NCI-H1436 treated with DMSO at 0.1 percent for 48 hours (cell line): ENCODE data around the gene RUNX1.

ENCODE experiments used
- DNase-seq: peaks from one replicate; lab custom pipeline; 2025; lab: John Stamatoyannopoulos, UW

The RUNX1 gene

GRCh38 chr21:34846601-34847112 is 202.4 kb downstream of the RUNX1 start:
- DNase-seq = no peak

DNA sequence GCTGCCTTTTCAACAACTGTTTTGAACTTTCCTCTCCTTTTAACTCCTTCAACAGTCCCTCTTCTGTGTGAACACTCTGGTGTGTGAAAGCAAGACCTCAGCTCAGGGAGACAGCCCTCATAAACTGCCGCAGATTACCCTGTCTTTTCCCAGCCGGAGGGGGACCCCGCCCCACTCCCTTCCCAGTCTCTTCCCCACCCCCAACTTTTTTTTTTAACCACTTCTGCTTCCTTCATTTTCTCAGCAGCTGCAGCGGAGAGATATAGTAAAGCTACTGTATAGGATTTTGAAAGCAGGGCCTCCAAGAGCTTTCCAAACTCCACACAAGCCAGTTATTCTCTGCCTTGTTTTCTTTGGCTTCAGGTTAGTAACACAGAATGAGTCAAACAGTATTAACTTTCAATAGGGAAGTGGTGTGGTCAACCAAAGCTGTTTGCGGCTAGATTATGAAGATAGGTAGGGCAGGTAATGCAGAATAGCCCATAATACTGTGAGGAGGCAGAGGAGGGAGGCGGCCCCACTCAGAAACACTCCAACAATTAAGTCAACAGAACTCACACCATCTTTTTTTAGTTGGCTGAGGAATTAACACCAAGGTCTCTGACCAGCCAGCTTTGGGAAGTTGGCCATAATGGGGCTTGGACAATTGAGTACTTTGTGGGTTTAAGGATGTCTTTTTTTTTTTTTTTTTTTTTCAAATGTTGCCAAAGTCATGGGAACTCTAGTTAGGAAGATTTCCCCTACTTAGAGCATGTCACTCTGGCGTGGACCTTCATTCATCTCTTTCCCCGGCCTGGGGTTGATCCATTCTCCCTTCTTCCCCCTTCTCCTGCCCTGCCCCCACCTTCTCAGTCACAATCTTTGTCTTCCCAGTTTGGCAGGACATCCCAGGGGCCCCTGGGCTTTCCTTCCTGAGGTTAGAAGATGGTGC is 203.3 kb downstream of the RUNX1 start:
- DNase-seq = no peak

DNA sequence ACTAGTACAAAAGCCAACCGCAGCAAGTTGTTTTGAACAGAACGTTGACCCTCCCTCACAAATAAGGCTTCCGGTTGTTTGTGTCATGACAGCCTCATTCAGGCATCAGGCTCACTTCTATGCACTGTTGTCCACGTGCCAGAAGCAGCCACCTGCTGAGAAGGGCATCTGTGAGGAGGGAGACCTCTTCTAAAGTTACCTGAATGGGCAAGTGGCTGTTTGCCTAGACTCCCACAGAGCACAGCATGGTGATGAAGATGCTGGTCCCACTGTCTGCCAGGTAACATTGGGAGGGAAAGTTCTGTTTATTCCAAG is 204.2 kb downstream of the RUNX1 start:
- no peak for DNase-seq

DNA sequence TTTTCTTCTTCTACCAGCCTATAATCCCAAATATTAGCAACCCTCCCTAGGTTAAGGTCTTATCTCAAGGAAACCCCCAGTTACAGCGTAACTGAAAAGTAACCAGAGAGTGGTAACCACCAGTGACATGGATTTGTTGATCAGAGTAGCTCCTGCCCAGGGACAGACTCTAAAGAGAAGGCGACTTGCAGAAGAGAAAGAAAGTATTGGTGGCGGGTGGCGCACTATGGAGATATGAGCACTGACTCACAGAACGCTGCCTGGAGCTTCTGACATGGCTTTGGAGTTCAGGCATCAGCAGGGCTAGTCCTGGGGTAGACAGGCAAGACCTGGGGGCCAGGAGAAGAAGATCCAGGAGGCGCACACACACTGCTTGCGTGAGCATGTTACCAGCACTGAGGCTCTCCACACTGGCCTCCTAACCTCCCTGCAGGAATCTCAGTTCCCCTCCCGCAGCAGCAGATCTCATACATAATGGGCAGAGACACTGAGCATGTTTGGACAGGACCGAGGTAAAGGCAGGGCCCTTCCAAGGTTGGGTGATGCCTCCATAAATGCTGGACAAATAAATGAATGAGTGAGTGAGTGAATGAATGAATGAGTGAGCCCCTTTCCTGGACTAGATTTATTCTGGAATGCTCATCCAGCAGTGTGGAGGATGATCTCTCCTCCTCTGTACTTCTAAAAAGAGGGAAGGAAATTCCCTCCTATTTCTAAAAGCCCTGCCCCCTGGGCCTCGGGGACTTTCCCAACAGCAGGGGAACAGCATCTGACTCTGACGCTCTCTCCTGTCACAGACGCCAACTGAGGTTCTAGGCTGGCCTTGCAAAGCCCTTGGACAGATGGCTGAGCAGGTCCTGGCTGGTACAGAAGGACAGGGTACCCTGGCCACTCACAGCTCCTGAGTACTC is 204.8 kb downstream of the RUNX1 start:
- DNase-seq = no peak

- DNase-seq = no peak
These were observed 205.5 kb downstream of the RUNX1 start for GRCh38 chr21:34843562-34843961.

DNA sequence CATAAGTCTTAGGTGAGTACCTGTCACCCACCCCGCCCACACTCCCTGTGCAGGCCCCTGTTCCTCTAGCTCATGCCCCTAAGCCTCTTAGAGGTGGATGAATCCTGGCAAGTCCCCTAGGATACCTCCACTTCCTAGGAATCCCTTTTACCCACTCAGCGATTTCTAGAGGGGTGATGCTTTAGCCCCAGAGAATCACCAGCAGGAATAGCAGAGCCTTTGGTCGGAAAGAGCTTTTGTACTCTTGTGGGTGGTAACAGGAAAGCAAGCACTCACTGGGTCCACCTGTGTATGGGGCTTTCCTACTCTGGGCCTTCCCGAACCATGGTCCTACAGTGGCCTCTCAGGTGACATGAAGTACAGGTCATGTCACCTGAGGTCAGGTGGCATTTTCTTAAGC is 207.9 kb downstream of the RUNX1 start:
- no peak for DNase-seq

- no peak for DNase-seq
These were observed 208.4 kb downstream of the RUNX1 start for GRCh38 chr21:34840693-34841092.

DNA sequence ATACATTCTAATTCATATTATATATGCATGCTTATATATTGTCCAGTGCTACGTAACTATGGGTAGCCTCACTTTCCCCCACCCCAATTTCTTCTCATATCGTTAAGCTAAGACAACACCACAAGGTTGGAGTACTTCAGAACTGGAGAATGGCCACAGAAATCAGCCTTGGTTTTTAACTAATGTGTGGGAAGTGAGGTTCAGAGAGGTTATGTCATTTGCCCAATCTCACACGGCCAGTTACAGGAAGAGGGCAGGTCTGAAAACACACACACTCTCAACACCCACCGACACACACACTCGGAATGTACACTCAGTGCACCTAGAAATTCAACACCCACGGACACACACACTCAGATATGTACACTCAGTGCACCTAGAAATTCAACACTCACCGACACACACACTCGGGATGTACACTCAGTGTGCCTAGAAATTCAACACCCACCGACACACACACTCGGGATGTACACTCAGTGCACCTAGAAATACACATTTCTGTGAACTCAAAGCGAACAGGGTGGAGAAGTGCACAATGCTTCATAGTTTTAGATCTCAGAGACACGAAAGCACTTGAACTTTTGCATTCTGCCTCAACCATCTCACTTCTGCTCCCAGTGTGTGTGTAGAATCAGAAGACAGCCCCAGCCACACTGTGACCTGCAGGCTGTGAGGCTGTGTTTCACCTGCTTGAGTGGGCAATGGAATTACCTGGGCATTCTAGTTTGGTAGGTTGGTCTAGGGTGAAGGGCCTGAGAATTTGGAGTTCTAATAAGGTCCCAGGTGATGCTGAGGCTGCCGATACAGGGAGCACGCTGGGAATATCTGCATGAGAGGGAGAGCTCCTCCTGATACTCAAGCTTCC is 209.9 kb downstream of the RUNX1 start:
- no peak for DNase-seq

DNA sequence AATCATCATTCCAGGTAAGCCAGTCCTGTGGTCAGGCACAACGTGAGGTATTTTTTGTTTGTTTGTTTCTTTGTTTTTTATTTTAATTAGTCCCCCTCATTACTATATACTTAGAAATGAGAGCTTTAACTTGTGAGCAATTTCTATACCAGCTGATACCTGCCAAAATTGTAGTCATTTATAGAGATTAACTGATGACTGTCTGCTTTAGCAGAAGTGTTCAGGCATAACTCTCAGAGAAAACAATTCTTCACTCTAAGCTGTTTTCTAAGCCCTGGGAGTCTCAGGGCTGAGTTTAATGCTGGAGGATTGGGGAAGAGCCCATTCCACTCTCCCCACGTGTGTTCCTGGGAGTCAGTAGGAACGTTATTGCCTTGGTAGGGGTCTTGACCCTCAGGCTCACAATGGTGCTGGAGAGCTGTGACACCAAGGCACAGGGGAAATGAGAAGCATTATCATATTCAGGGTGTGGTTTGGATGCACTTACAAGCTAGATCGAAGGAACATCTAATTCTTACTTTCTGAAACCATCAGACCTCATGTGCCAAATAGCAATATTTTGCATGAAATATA is 212.1 kb downstream of the RUNX1 start:
- no peak for DNase-seq

DNA sequence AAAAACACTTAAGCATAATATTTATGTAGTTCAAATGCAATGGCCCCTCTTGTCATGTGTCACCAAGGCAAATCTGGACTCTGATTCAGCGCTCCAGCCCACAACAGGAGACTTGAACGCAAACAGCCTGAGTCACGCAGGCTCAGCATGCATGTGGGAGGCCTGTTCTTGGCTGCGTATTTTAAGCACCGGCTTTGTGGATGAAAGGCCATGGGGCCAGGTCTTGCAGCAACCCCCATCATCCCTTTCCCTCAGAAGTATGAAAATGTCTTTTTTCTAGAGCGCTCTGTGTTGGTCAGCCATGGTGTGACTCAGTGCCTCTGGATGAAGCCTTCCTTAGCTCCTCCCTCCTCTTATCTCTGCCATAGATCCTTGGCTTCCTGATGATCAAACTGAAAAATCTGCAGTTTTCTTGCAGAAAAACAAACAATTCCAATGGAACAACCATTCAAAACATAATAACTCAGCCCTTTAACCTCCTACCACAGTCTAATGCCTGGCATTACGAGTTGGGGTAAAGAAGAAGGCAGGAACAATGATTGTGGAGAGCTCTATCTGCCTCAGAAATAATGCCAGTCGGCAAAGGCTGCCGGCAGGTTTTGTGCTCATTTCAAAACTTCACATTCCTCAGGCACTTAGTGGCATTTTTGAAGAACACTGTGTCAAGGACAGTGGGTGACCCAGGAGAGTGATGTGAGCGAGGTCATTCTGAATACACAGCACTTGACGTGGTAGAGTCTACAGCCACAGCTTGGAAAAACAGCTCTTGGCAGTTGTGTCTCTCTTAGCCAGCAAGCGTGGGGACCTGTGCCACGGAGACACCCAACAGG is 212.8 kb downstream of the RUNX1 start:
- DNase-seq = no peak

GRCh38 chr21:34835526-34835925 is 213.6 kb downstream of the RUNX1 start:
- no peak for DNase-seq

DNA sequence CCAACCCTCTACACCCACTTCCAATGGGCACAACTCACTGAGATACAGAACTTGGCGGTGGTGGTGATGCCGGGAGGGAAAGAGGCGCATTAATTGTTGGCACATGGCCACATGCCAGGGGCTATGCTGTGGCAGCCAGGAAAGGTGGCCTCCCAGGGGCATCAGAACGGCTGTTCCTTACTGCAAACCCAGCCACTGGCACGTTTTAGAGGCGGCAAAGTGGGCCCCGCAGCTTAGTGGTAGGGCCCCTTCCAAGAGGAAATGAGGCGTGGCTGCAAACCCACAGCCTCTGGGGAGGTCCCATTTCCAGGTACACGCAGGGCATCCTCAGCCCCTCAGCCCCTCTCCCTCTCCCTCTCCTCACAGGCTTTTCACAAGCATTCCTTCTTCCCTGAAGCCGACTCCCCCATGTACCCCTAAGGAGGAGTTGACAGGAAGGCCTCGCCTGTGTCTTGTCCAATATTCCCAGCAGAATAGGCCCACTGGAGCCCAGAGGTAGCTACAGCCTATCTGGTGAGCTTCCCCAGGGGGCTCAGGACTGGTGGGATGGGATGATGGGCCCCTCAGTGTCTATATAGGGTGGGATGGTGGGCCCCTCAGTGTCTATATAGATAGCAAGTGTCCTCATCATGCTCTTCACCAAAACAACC is 214.1 kb downstream of the RUNX1 start:
- DNase-seq = no peak

DNA sequence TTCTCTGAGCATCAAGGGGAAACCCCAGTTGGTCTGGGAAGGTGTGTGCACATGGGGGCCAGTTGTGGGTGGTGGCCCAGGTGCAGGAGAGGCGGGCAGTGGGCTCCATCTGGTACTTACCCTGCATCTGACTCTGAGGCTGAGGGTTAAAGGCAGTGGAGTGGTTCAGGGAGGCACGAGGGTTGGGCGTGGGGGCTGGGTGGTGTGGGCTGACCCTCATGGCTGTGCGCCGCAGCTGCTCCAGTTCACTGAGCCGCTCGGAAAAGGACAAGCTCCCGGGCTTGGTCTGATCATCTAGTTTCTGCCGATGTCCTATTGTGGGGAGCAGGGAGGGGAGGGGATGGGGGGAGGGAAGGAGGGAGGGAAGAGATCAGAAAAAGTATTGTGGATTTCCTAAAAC is 214.8 kb downstream of the RUNX1 start:
- no peak for DNase-seq

DNA sequence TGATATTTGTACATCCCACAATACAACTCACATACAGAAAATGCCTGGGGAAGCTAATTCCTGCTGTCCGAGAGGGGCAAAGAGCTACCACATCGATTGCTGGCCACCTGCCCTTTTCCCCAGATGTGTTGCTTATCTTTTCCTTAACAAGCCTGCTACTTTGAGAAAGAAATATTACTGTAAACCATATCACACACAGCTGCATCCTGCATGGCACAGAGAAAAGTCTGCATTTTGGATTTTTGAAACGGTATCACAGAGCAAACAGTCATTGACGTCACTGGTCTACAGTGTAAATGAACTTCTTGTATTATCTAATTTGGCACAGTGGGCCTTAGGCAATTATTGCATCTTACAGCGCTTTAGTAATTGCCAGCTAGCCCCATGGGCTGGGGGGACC is 215.6 kb downstream of the RUNX1 start:
- DNase-seq = no peak

GRCh38 chr21:34830386-34831170 is 218.5 kb downstream of the RUNX1 start:
- no peak for DNase-seq

DNA sequence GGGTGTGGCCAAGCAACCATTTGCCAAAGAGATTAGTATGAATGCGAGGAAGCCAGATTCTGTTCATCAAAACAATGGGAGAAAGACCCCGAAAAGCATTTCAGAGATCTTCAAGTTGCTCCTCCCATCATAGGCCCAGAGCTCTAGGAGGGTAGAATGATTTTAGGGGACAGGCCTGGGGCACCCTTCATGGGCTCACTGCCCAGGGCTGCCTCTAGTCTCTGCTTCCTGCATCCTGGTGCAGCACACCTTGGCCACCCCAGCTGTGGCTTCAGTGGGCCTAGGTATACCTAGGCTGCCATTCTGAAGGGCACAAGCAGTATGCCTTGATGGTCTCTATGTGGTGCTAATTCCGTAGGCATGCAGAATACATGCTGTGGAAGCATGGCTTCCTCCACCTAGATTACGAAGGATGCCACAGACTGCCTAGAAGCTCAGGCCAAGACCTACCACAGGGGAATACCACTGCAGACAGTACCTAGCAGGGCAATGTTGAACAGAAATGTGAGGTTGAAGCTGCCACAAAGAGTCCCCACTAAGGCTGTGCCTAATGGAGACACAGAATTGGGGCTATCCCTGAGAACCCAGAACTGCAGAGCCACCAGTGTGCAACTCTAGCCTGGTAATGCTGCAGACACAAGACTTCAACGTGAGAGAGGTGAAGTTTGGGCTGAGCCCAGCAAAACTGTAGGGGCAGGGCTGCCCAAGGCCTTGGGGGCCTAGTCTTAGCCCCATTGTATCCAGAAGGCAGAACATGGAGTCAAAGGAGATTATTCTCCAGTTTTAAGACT is 221.5 kb downstream of the RUNX1 start:
- no peak for DNase-seq

DNA sequence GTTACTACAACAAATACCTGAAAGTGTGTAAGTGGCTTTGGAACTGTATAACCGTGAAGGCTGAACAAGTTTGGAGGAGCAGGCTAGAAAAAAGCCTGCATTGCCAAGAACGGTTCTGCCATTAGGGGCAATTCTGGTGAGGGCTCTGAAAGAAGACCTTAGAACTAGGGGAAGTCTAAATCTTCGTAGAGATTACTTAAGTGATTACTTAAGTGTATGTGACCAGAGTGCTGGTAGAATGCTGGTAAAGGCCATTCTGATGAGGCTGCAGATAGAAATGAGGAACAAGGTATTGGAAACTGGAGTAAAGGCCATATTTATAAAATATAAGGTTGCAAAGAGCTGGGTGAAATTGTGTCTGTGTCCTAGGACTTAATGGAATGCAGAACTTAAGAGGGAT is 222.3 kb downstream of the RUNX1 start:
- no peak for DNase-seq

DNA sequence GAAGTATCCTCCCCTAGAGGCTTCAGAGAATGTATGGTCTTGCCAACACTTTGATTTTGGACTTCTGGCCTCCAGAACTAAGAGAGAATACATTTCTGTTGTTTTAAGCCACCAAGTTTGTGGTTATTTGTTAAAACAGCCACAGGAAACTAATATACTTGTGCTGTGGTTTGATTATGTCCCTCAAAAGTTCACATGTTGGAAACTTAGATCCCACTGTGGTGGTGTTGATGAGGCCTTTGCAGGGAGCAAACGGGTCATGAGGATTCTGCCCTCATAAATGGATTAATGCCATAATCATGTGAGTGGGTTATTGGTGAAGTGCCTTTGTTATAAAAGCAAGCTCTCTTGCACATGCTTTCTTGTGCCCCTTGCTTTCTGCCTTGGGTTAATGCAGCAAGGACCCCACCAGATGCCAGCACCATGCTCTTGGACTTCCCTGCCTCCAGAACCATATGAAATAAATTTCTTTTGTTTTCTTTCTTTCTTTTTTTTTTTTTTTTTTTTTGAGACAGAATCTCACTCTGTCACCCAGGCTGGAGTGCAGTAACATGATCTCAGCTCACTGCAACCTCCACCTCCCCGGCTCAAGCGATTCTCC is 223.1 kb downstream of the RUNX1 start:
- DNase-seq = no peak
